Measurements from ENCODE around the gene LIPM. TPM values are rescaled to one million over a fixed set of nuclear protein-coding genes. Genes with fewer than 3 reads are reported as not detected.
"Not testable (repeated sequence)": the region's sequence is repeated elsewhere in the genome, so short reads cannot be mapped to it uniquely, and the experiment has no call there.

The LIPM gene
- total RNA-seq, 1 donor from 2014 or later: not detected

DNA sequence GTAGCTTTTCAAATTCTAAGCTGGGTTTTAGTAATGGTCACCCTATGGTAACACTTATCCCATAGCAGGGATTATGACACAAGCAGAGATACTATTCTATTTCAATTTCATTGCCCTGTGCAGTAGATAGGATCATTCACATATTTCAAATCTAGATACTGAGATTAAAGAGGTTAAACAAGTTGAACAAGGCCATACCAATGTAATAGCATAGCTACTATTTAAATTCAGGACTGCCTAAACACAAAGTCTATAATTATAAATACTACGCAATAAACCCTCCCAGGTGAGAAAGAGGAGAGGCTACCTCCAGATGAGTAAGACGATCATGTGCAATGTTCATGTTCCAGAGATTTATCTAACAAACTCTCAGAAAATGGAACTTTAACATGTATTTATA lies 1.1 kb downstream of the LIPM start:
- no peak for DNase-seq (ENCODE audit: low spot score)

DNA sequence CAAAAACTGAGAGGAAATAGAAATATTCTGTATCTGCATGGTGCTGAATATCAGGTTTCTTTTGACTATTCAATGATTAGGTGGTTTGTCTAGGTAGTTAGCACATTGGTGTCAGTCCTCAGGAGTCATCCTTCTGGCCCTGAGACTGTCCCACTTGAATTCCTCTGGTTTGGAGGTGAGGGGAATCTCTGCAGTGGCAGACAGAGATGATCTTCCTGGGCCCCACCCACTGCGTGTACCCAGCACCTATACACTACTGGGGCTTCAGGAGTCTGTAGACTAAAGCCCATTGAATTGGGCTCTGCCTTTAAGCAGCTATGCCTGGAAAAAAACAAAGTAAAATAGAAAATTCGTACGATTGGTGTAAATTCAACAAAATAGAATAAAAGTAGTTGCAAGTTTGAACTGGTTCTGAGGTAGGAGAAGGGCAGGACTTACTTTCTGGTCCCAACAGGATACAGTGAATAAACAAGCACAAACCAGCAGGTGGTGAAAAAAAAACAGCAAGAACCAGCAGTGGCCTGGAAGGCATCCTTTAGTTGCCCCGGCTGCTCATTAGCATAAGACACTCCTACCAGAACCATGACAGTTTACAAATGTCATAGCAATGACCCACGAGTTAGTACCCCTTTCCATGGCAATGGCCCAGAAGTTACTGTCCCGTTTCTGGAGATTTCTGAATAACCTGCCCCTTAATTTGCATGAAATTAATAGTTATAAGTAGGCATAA lies 1.7 kb downstream of the LIPM start:
- no peak for DNase-seq (ENCODE audit: low spot score)

DNA sequence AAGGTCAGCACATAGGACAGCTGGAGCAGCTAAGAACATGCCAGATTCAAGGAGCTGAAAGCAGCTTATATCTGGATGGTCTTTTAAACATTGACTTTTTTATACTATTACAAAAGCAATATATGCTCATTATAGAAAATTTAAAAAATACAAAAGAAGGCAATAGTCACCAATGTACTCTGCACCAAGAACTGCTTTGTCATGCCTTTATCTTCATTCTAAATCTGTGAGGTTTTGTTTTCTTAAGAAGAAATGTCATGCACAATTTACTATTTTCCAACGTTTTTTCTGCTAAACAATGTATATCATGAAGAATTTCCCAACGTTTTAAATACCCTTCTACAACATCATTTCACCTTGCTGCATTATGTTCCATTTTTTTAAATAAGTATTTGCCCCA lies 2.8 kb downstream of the LIPM start:
- no peak for DNase-seq (ENCODE audit: low spot score)

DNA sequence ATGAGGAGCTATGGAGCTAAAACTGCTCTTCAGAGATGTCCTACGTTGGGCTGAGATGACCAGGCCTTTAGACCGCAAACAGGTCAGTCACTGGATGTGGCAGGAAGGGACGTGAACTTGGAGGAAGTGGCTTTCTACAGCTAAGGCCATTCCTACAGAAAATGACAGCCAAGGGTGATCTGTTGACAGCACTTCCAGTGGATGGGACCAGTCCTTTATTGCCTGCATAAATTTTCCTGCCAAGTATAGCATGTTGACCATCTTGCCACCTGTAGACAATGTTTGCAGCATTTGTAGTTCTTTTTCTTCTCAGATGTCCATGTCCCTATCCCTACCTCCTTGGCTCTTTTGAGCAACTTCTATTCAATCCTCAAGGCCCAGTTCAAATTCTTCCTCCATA lies 3.4 kb downstream of the LIPM start:
- no peak for DNase-seq (ENCODE audit: low spot score)

DNA sequence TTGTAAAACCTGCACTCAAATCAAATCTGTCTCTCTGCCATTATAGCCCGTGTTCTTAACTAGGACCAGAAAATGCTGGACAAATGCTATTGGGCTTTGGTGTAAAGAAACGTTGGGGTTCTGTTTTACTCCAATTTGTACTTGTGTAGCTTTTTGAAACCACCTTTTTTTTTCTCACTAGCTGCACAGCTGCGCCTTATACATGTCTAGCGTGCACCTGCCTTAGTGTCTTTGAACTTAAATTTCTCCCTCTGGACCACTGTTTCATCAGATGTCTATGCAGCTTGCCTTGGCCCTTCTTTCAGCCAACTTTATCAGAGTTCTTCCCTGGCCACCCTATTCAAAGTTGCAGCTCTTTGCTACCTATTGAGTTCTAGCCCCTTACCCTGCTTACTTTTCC lies 7.1 kb downstream of the LIPM start:
- DNase-seq (ENCODE audit: low spot score): no peak

DNA sequence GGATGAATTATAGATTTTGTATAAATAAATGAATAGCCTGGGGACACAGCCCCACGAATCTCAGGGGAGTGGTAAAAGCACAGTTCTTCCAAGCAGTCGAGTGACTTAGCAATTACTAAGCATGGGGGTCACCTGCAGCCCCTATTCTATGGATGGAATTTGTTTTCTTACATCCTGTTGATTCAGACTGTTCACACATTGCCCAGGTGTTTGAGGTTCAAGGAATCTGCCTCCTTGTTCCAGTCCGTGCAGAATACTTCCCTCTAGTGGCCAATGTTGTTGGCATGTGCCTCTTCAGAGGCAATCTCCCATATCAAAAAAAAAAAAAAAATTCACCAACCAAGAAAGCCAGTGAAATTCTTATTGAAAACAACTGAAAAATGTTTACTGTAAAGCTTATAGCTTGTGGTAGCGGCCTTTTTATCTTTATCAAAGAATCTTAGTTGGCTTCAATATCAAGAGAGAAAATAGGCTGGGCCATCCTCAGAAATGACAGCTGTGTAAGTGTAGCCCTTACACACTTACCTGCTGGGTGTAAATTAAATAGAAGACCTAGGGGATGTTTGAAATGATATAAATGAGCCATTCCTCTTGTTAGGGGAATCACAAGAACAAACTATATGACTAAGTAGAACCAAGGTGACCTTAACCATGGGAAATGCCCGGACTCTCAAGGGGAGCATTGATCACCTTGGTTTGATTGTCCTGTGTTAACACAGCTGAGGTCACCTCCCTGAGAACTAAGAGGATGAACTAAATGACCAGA lies 7.8 kb downstream of the LIPM start:
- DNase-seq (ENCODE audit: low spot score): peak; percentile 42

DNA sequence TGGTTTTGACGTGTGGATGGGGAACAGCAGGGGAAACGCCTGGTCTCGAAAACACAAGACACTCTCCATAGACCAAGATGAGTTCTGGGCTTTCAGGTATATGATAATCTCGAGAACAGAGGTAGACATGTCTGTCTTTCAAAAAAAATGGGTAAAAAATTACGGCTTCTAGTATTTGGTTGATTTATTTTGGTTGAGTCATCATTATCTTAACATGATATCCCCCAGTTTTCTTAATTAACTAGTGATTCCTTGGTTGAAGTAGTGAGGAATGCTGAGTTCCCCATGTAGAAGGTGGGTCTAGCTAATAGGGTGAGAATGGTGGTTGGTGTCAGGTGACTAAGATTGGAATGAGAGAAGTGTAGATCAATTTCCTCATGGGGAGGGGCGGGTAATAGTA lies 10.7 kb downstream of the LIPM start:
- no peak for DNase-seq (ENCODE audit: low spot score)

DNA sequence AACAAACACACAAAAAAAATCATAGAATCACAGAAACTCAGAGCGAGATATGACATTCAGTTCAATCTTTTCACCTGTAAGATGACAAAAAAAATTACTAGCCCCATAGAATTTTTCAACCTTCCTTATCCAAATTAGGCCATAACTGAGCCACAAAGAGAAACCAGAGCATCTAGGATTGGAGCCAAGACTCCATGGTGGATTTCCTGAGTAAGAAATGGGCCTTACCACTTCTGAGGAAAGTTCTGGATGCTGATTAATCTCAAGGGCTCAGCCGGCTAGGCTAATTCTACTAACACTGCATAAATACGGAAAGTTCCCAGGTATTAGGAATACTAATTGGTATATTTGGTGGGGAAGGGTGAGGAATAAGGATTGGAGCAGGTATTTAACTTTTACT lies 16.8 kb downstream of the LIPM start:
- DNase-seq (ENCODE audit: low spot score): no peak

DNA sequence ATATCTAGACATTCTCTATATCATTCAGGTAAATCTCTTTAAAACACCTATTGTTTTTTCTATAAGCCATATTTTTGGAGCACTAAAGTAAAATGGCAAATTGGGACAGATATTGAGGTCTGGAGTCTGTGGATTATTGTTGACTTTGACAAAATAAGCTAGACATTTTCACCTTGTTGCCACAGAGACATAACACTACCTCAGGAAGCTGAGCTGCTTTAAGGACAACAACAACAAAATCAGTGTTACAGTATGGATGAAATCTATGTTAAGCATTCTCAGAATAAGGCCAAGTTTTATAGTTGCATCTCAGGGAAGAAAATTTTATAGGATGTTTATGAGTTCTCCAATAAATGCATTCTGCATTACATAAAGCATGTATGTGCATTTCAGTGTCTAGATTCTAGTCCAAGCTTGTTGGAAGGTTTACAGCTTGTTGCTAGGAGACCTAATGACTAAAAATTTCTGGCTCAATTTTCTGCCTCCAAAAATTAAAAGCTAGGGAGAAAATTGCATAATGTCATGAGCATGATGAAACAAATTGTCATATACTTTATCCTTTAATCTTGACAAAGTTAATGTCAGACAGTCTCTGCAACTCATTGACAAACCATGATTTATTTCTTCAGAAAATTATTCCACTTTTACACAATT lies 18.3 kb downstream of the LIPM start:
- DNase-seq (ENCODE audit: low spot score): no peak

DNA sequence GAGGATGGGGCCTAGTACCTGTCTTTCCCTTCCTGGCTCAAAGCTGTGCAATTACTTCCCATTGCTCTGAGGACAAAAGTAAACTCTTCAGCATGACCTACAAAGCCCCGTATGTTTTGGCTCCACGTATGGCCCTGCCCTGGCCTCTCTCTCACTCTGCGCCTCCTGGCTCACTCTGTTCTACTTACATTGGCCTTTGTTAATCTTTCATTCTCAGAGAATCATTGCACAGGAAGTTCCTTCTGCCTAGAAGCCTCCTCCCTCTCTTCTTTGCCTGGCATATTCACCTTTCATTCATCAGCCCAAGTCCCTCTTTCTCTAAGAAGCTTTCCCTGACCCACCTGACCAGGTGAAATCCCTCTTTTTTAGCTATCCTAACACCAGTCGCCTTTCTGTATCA lies 23.9 kb downstream of the LIPM start:
- DNase-seq (ENCODE audit: low spot score): no peak

DNA sequence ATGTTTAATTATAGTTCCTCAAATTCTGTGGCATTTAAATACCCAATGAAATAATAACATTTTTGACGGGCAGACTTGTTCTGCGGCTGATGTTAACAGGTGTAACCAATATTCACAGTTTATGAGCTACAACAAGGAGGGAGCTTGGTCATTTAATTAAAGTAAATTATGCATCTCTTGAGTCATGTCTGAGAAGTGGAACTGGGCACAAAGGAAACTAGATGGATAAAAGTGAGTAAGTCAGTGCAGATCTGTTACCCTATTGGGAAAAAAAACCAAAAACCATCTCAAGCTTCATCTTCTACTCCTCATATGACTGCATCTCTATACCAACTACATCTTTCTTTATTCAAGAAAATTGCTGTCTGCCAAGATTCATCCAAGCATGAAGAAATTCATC lies 25.1 kb downstream of the LIPM start:
- DNase-seq (ENCODE audit: low spot score): no peak

DNA sequence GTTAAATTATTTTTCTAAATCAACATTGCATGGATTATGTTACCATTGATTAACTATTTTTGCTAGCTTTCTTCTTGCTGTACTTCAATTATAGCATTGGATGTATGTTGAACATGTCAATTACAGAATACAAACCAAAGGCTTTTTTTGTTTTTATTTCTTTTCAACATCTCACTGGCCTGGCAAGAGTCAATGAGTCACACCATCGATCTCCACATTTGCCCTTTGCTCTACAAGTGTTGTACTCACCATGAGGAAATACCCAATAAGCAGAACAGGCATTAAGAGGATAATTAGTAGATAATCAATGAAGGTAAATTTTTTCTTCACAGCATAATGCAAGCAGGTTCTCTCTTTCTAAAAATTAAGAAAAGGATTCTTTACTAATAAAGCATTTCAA lies 25.8 kb downstream of the LIPM start:
- no peak for DNase-seq (ENCODE audit: low spot score)

DNA sequence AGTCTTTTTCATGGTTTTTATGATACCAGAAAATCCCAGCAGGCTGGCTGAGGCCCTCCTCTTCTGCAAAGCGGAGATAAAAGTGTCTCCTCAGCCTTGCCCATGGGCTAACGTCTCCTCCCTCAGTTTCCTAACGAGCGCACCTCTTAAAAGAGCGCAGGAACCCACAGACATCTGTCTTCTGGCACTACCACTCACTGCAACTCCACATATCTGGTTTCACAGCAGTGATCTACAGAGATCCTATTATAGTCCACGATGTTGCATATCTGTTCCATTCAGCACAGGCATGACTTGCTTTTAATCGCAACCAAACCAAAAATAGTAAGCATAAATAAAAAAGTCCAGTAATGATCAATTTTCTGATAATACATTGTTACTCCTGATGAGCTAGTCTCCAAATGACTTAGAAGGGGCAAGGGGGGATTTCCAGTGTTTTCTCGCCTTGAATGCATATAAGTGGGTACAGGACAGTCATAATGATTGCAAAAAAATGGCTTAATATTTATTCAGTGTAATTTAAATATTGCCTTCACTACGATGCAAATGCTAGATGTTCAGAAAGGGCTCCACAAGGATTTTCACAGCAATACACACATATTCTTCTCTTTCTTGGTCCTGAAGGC lies 28.2 kb downstream of the LIPM start:
- no peak for DNase-seq (ENCODE audit: low spot score)

DNA sequence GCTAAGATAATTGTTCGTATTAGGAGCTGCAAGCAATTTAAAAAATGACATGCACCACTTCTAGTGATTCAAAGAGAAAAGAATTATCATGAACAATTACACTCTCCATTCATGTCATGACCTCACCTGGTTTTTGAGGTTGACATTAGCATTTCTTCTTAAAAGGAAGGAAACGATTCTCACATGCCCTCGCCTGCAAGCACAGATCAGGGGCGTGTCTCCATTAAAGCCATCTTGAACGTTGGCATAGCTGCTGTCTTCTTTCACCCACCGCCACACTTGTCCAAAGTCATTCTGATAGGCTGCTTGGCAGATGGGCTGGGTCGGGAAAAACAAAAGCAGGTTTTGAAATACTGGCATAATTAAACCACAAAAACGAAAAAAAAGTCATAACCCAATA lies 29.2 kb downstream of the LIPM start:
- no peak for DNase-seq (ENCODE audit: low spot score)

DNA sequence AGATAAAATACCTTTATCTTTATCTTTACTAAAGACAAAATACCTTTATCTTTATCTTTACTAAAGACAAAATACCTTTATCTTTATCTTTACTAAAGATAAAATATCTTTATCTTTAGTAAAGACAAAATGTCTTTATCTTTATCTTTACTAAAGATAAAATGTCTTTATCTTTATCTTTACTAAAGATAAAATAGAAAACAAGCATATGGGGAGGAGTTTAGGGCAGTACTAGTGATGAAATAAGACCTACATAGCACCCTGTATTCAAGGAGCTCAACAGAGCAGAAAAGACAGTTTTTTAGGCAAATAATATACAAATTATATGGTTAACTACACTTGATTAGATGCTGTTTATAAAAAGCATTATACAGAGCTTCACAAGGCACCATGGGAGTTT lies 29.8 kb downstream of the LIPM start:
- DNase-seq (ENCODE audit: low spot score): no peak

DNA sequence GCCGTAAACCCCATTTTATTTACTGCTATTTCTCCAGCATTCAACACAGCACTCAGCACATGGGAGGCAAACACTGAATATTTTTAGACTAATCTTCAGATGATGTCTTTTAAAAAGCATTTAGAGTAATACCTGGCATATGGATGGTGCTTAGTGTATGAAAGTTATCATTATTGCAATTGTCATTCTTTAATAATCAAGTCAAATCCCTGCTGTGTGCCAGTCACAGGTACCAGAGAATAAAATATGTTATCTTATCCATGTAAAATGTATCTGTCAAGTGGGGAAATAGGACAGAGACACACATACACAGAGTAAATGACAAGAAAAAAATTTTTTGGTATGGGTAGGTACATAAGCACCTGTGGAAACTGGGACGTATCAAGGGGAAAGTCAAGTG lies 30.6 kb downstream of the LIPM start:
- DNase-seq (ENCODE audit: low spot score): no peak

DNA sequence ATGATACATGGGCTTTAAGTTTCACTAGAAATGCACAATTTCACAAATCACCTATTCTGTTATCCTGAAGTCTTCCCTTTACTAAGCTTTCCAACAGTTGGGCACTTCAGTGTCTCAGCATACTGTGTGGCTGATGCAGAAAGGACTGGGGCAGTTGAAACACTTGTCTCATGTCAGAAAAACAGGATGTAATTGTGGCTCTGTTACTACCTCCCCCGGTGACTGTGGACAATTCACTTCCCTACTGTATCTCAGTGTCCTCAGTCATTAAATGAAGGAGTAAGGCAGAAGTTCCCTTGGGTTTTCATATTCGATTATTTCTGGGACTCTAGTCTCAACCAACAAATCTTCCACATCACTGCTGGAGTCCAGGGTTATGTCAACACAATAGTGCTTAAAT lies 31.2 kb downstream of the LIPM start:
- no peak for DNase-seq (ENCODE audit: low spot score)

DNA sequence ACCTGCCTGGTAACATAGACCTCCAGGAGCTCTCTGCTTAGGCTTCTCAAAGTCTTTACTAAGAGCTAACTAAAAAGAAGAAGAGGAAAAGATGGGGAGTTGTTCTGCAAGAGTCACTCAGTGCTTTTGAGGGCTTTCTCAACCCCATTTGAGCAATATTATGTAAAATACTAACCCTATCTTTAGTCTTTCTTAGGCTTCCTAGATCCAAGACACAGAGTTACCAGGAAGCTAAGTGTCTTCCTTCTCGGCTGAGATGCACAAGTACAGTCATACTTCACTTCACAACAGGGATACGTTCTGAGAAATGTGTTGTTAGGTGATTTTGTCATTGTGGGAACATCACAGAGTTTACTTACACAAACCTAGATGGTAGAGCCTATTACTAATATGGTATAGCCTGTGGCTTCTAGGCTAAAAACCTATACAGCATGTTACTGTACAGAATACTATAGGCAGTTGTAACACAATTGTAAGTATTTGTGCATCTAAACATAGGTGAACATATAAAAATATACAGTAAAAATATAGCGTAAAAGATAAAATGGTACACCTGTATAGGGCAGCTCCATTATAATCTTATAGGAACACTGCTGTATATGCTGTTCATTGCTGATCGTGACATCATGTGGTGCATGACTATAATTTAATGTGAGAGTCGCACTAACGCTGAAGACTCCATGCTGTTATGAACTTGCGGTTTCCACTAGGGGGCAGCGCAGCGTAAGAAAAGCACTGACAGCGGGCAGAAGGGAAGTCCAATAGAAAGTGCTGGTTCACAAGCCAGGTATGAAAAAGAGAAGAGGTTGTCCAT lies 32.8 kb downstream of the LIPM start:
- peak; percentile 89 for DNase-seq (ENCODE audit: low spot score)

DNA sequence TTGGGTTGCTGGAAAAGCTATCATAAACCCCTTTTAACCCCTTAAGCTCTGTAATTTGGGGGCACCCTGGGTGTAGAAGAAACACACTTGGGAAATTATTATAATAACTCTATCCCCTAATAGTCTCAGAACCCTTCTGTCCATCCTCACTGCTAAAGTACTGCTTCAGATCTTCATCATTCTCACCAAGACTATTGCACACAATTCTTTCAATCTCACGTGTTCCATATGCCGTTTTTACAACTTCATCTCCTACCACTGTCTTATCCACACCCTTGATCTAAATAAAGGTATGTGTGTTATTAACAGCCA lies 33.3 kb downstream of the LIPM start:
- DNase-seq (ENCODE audit: low spot score): no peak

DNA sequence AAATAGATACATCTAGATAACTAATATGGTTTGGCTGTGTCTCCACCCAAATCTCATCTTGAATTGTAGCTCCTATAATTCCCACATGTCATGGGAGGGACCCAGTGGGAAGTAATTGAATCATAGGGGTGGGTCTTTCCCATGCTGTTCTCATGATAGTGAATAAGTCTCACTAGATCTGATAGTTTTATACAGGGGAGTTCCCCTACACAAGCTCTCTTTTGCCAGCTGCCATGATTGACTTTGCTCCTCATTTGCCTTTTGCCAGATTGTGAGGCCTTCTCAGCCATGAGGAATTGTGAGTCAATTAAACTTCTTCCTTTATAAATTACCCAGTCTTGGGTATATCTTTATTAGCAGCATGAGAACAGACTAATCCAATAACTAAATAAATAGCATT lies 35.1 kb downstream of the LIPM start:
- not testable (repeated sequence) for DNase-seq (ENCODE audit: low spot score)

DNA sequence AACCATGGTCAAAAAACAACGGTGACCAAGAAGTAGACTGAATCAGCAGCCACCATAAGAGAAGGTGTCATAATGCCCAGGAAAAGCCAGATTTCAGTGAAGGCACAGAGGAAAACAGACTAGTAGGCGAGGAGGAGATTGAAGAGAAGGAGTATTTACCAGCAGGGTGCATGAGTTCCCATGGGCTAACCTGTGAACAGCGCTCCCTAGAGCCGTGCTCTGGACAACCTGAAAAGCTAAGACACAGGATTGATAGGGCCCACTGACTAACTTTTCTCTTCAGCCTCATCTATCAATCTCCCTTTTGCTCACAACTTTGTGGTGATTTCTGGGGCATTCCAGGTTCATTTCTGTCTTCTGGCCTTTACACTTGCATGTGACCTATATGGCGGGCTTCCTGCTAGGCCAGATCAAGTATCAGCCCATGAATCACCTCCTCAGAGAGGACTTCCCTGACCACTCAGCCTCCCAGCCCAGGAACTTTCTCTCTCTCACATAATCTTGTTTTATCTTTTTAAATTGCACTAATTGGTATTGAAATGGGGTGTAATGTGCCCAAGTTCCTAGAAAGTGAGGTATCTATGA lies 36.3 kb downstream of the LIPM start:
- DNase-seq (ENCODE audit: low spot score): no peak

DNA sequence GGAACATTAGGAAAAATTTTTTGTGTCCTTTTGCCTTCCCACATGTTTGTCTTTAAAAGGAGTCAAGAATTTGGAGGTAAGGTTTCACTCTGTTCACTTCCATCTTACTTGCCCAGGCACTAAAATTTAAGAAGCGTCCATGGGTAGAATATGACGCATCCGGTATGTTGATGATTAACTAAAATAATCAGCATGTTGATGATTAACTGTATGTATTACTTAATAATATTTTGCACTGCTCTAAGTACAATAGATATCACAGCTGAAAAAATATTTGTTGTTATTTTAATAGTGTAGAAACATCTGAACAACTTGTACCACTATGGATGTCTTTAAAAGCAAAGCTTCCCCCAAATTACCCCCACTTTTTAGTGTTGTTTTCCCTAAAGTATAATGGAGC lies 37.6 kb downstream of the LIPM start:
- DNase-seq (ENCODE audit: low spot score): no peak

Data from mucosa of gallbladder (tissue), 1 donor.